HEK293T (cell line): ENCODE measurements around the gene CTIF.

Experiments
- ARNT ChIP-seq: fragments of 450-650 bp; IDR thresholded peaks from 2 replicates; pipeline ENCODE4 v1.6.1; 2017; ENCODE audit warnings: mild to moderate bottlenecking
- BHLHE40 ChIP-seq: fragments of 450-650 bp; IDR thresholded peaks from 2 replicates; pipeline ENCODE4 v1.6.1; 2016; ENCODE audit warnings: mild to moderate bottlenecking, moderate library complexity, borderline replicate concordance
- ELF4 ChIP-seq: fragments of 450-650 bp; IDR thresholded peaks from 2 replicates; pipeline ENCODE4 v1.6.1; 2017; ENCODE audit warnings: antibody characterized with exemption
- FOXK2 ChIP-seq: fragments of 450-650 bp; IDR thresholded peaks from 2 replicates; pipeline ENCODE4 v1.6.1; 2016; ENCODE audit warnings: mild to moderate bottlenecking
- FOXM1 ChIP-seq: fragments of 450-650 bp; IDR thresholded peaks from 2 replicates; pipeline ENCODE4 v1.6.1; 2017; ENCODE audit warnings: mild to moderate bottlenecking, borderline replicate concordance
- HDGF ChIP-seq: fragments of 450-650 bp; IDR thresholded peaks from 2 replicates; pipeline ENCODE4 v1.6.1; 2017; ENCODE audit warnings: antibody characterized with exemption, borderline replicate concordance
- L3MBTL2 ChIP-seq: fragments of 450-650 bp; conservative IDR thresholded peaks from 2 replicates; pipeline ENCODE4 v1.6.1; 2016; ENCODE audit warnings: mild to moderate bottlenecking
- LEF1 ChIP-seq: fragments of 450-650 bp; IDR thresholded peaks from 2 replicates; pipeline ENCODE4 v1.6.1; 2017; ENCODE audit warnings: mild to moderate bottlenecking, borderline replicate concordance
- NFRKB ChIP-seq: fragments of 450-650 bp; IDR thresholded peaks from 2 replicates; pipeline ENCODE4 v1.6.1; 2016; ENCODE audit warnings: mild to moderate bottlenecking, moderate library complexity
- PKNOX1 ChIP-seq: fragments of 450-650 bp; IDR thresholded peaks from 2 replicates; pipeline ENCODE4 v1.6.1; 2016
- SP1 ChIP-seq: fragments of 450-650 bp; IDR thresholded peaks from 2 replicates; pipeline ENCODE4 v1.6.1; 2017
- SUZ12 ChIP-seq: fragments of 450-650 bp; IDR thresholded peaks from 2 replicates; pipeline ENCODE4 v1.6.1; 2016; ENCODE audit warnings: mild to moderate bottlenecking
- TARDBP ChIP-seq: fragments of 450-650 bp; IDR thresholded peaks from 2 replicates; pipeline ENCODE4 v1.6.1; 2016

- no peak for TF ChIP-seq SUZ12
- no peak for TF ChIP-seq LEF1
- TF ChIP-seq FOXM1 = no peak
- TF ChIP-seq PKNOX1 = no peak
- no peak for TF ChIP-seq BHLHE40
- TF ChIP-seq FOXK2 = no peak
- TF ChIP-seq HDGF = no peak
- no peak for TF ChIP-seq TARDBP
- no peak for TF ChIP-seq L3MBTL2
- no peak for TF ChIP-seq SP1
- TF ChIP-seq ARNT = no peak
- no peak for TF ChIP-seq ELF4
- no peak for TF ChIP-seq NFRKB
These were observed 203.5 kb downstream of the CTIF start for GRCh38 chr18:48742304-48742703.
